ENCODE measurements around the gene DCHS2.
A peak's percentile ranks its signal among the peaks of the same experiment; 100 is the strongest.

DCHS2 gene

DNA sequence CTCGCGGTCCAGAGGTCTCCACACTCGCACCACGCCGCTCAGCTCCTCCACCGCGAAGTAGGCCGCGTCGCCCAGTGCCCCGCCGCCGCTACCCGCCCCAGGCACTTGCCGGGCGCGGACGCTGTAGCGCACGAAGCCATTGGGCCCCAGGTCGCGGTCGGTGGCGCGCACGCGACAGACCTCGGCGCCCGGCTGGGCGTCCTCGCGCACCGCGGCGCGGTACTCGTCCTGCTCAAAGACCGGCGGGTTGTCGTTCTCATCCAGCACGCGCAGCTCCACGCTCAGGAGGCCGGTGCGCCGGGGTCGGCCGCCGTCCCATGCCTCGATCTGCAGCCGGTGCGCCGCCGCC is 1.4 kb downstream of the DCHS2 start:
- no peak for DNase-seq

DNA sequence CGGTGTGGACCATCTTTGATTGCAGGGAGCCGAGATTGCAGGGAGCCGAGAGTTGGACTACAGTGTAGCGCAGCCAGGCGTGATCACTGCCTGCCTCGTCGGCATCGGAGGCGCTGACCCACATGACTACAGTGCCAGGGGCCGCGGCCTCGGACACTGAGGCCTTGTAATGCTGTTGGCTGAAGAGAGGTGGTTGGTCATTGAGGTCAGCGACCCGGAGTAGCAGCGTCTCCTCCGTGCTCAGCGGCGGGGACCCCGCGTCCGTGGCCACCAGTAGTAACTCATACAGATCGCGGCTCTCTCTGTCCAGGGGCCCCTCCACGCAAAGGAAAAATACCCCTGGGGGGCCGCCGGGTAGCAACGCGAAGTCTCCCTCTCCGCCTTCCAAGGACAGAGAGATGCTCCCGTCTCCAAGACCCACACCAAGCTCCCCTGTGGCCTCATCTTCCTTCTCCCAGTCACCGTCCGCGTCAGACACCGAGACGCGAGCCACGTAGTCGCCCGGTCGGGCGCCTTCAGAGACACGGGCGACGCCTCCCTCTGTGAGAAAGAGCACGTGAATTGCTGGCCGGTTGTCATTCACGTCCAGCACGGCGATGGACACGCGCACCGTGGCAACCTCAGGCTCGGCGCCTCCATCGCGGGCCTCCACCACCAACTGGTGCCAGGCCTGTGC is 1.9 kb downstream of the DCHS2 start:
- DNase-seq, result no peak

DNA sequence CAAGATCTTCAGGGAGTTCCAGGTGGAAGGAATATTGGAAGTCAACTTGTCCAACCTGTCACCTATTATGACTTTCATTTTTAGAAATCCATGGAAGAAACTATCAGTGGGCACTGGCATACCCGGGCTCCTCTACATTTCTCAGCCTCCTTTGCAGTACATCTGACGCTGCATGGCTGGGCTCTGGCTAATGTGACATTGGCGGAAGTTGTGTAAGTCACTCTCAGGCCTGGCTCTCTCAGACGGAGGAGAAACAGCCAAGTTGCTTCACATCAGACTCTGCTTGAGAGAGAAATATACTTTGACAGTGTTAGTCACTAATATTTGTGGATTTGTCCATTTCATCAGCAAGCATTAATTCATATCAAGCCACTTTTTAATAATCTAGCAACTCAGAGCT is 4.5 kb downstream of the DCHS2 start:
- no peak for DNase-seq

DNA sequence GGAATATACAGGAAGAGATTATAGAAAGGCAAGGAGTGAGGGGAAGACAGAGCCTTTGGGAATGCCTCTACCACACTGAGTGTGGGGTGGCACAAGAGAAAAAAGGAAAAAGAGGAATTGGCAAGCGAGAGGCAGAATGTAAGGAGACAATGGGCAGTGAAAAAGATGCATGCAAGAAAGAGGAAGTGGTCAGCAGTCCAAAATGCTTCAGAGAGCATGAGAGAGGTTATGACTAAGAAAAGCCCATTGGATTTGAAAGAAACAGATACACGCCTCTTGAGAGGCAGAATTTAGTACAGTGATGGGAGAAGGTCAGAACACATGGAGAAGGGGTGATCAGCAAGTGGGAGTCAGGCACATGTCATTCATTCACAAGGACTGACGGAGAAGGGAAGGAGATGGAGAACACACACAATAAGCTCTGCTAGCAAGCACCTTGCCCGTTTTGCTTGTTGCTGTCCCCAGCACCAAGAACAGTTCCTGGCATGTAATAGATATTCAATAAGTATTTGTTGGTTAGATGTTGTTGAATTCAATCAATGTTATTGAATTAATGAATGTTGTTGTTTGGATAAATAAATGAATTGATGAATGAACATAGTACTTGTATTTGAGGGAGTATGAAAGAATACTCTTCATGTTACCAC is 6.3 kb downstream of the DCHS2 start:
- DNase-seq, result no peak

DNA sequence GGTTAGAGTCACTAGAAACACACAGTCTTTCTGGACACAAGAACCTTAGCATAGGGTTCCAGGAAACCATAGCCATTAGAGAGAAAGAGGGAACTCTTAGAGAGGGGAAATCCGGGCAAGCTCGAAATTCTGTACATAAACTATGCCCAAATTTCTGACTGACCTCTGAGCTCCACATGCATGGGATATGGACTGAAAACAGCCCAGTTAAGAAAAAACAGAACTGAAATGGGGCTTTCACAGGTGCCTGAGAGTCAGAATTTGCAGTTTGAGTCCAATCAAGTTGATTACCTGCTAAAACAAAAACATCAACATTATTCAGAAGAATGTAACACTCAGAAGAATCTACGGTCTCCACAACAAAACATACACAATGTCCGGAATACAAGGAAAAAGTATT is 13.1 kb downstream of the DCHS2 start:
- DNase-seq, result no peak

DNA sequence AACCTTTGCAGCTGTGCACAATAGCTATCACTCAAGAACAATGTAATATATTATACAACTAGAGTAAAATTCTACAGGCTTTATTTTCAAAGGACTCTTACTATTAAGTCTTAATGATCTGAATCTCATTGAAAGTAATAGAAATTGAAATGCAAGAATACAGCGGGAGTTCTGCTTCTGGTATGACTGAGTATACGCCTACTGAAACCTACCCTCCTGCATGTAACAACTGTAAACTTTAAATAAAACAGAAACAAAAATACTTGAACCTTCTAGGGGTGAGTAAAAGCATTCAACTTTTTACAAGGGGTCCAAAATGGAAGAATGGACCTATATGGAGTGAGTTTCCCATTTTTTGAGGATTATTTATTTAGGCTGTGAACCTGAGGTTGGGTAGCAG is 13.5 kb downstream of the DCHS2 start:
- DNase-seq, result no peak

DNA sequence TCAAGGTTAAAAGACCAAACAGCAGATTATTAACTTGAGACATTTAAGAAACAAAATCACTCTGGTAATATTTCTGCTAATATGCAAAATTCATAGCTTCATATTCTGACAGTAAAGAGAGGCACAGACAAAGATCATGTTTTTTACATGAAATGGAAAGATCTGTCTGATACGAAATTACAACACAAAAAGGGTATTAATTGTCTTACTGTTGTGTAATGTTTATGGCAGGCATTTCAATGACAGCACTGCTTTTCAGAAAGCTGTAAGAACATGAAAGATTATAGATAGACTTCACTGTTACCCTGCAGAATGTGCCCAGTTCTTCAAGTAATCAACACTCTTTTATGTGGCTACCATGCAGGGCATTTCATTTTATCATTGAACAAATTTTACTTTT is 15.4 kb downstream of the DCHS2 start:
- no peak for DNase-seq

DNA sequence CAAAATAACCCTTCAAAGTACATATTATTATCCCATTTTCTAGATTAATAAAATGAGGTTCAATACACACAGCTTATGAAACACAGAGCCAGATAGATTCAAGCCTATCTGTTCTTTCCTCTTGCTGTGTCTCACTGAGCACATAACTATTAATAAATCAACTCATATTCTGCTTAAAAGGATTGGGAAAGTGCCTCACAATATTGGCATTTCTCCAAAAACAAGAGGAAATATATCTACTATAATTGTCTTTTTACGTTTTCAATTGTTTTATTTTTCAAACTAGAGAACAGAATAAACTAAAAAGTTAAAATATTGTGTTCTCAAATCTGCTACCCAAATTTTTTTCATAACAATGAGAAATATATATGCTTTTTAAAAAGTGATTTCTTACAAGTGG is 15.8 kb downstream of the DCHS2 start:
- DNase-seq, result no peak

DNA sequence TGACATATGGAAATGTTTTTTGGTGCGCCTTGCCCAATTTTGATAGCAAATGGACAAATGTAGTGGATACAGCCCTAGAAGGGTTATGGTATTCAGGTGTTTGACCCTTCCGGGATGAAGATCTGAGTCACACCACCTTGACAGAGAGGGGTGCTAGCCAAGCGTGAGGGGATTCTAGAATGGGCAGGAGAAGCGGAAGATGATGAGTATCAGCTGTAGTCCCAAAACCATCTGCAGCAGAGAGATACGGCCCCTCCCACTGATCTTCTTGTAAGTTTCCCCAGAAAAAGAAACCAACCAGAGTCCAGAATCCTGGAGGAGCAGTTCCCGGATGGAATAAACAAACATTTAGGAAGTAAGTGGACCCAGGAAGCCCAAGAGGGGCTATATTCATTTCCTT is 18.1 kb downstream of the DCHS2 start:
- DNase-seq, result no peak

DNA sequence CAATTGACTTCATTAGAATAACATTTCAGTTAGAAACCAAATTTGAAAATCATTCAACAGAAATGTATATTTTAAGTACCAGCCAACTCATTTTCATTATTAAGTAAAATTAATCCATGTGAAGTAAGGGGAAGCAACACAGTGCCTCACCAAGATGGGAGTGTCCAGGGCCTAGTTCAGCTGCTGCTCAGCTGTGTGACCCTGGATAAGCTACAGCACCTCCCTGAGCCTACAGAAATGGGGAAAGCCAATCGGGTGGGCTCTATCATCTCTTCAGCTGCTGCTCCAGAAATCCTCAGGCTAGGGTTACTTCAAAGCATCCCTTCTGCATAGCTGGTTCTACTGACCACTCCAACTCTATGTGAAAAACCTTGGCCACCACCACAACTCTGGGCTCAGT is 18.7 kb downstream of the DCHS2 start:
- DNase-seq, result no peak

DNA sequence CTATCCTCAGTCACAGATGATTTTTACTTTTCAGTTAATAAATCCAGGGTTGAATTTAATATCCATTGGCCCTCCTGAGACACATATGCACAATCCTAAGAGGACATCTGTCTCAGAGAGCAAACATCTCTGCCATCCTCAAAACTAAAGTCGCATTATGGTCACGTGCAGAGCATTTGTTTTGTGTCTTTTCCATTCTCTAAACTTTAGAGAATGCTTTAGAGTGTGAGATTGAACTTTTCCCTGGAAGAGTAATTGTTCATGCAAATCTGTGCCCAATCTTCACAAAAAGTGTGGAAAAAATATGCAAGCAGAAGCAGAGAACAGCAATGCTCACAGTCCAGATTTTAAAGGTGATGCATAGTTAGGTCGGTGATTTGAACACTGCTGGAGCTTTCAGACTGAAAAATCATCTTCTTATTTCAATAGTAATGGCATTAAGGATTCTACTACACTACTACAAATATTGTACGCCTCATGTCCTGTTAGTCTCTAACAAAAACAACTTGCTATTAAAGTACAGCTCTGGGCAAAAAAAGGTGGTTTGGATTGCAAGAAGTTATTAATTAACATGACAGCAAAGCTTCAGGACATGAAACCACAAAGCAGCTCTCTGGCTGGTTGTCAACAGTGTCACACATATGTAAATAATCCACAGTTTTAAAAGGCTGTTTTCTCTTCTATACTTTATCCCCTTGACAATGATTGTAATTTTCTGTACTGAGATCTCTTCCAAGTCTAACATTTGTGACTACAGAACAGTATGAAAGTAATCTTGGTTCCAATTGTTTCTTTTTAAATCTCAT is 19.9 kb downstream of the DCHS2 start:
- DNase-seq, result no peak

DNA sequence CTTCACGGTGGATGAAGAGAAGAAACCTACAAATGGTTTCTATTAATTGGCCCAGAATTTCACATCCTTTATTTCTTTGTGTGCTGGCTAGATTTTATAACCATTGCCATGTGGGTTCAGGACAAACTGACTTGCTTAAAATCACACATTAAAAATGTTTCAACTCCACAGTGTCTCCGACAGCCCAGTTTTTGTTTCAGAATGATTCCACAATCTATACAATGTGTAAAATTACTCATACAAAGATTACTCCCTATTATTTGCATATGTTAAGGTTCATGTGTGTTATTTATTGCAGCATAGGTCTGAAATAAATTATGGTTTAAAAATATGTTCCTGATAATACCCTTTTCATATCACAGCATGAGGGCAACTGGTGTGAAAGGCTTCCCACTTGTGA is 20.6 kb downstream of the DCHS2 start:
- DNase-seq, result no peak

DNA sequence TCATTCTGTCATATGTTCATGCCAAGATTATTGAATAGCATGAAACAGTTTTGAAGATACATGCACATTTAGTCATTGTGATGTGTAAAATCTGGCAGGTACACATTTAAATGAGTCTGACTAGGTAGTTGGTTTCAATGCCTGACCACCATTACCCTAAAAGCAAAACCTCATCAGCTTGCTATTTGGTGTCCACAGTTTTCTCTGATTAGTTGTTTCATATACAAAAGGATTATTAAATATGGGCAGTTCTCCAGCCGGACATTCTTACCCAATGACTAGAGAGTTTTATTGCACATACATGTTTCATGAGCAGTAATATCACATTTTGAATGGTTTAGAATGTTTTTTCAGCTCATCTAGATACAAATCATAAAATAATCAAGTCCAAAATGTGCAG is 23.7 kb downstream of the DCHS2 start:
- DNase-seq, result peak; percentile 55

DNA sequence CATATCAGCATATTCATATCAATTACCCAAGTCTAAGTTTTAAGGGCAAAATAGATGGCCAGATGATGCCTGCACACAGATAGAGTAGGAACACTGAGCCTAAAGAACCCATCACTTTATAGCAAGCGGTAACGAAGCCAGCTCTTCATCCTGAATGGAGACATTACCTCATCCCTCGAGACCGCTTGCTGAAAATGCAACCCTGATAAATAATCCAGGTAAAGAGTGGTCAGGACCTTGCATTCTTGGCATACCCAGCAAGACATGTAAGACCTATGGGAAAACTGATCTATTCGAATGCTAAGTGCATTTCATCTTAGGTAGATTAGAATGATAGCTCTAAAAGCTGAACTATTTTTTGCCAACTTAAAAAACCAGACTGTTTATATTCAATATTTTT is 25.3 kb downstream of the DCHS2 start:
- DNase-seq, result no peak

DNA sequence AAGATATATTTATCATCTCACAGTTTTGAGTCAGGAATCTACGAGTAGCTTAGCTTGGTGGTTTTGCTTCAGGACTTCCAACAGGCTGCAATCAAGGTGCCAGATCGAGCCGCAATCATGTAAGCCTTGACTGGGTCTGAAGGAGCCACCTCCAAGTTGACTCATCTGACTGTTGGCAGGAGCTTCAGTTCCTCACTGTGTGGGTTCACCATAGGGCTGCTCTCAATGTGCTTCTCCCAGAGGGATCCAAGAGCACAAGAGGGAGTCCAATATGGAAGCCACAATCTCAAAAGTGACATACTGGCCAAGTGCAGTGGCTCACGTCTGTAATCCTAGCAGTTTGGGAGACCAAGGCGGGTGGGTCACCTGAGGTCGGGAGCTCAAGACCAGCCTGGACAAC is 26.5 kb downstream of the DCHS2 start:
- DNase-seq, result peak; percentile 2

DNA sequence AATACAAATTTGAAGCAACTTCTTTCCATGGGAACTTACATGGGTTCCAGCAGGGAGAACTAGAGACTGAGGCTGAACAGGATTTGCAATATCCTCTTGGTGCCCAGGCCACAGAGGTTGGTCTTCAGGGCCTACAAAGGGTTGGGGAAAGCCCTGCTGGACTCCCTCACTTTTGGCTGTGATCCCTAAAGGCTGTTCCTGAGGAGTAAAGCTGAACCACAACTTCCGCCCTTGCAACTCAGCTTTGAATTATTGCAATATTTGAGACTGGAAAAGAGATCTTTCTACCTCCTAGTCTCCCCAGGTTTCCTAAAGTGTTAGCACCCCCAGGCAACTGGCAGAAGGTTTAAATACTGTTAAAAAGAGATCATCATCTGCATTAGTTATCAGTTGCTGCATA is 26.9 kb downstream of the DCHS2 start:
- no peak for DNase-seq

DNA sequence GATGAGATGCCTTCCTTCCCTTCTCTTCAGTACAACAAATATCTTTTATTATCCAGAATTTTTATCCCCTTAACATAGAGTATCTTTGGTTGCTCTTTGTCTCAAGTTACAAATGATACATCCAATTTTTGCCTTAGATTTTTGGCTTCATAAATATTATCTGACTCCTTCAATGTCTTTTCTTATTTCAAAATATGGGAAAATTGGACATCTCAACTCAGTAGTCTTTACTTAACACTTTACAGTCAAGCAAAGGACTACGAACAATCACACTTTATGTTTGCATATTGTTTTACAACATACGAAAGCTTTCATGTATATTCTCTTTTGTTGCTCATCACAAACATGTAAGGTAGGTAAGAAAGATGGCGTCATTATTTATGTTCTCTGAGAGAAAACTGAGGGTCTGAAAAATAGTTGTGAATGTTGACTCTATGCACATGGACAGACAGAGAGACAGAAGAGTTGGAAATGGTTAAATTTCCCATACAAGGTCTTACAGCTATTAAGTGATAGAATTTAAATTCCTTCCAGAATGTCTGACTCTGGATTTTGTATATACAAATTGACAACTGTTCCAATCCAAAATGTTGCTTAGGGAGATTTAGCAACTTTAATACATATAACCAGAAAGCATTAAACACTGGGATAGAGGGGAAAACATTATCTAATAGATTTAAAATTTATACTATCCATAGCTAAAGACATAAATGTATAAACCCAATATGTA is 29.4 kb downstream of the DCHS2 start:
- DNase-seq, result no peak

DNA sequence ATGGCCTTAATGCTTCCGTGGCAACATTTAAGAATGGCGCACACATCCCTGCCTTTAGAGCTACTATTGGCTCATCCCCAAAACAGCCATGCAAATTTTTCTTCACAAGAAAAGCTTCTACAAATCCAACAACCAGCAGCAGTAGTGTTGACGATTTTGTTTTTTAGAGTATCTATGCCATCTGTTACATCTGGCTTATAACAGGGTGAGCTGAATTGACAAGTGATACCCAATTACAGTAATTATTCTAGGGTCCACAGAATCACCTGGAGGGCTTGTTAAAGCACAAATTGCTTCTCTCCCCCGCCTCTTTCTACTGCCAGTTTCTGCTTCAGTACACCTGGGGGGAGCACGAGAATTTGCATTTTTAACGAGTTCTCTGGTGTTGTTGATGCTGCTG is 34.1 kb downstream of the DCHS2 start:
- DNase-seq, result no peak

DNA sequence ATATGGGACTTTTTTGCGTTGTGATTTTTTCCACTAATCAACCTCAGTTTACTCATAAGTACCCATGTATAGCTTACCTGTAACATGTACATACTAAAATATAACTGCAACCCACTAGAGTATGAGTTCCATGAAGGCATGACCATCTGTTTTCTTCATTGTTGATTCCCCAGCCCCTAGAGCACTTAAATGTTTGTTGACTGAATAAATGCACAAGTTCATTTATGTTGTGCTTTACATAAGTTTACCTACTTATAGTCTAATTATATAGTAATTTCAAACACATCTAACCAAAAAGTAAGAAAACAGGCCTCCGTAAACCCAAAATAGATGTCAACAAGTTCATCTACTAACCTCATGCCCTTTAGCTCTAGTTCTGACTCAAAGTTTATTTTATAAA is 34.7 kb downstream of the DCHS2 start:
- DNase-seq, result no peak

DNA sequence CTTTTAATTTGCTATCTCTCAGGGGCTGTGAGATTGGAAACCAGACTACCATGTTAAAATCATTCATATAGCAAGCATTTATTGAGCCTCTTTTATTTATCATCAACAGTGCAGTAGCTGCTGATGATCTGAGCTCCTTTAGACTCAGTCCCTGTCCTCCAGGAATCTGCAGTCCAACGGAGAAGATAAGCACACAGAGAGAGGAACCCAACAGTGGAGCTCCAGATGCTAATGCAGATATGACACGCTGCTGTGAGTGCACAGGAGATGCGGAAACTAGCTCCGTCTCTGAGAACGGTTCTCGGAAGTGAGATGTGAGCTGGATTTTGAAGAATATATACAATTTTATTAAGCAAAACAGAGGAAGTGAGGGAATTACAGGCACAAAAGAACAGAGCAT is 35.4 kb downstream of the DCHS2 start:
- DNase-seq, result no peak

DNA sequence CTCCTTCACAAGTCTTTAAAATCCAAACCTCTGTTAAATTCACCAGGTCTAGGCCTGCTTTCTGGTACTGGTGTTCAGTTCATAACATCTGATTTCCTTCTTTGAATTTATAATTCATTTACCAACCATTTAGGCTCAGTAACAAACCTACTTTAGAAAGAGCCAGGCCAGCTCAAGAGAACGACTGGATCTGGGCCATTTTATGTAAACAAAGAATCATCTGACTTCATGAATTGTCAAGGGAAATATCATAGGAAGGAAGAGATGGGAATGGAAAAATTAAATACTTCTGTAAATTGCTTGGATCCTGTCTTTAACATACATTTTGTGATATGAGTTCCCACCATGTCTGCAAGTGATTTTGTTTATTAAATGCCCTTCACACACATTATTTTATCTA is 36.5 kb downstream of the DCHS2 start:
- DNase-seq, result no peak

DNA sequence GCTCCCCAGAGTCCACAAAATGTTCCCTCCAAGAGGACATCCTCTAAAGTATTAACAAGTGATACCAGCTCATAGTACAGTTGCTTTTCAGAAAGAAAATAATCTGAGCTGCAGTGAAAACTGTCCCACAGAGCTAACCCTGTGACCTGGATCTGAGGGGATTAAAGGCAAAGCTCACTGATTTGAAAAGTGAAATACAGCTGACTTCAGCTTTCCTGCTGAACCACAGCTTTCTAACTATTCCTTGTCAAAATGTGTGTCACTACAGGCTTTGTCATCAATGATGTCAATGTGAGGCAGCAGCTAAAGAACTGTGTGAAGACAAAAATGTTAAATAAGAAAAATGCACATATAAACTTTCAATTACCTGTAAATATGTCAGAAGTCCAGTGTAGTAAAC is 36.9 kb downstream of the DCHS2 start:
- no peak for DNase-seq

DNA sequence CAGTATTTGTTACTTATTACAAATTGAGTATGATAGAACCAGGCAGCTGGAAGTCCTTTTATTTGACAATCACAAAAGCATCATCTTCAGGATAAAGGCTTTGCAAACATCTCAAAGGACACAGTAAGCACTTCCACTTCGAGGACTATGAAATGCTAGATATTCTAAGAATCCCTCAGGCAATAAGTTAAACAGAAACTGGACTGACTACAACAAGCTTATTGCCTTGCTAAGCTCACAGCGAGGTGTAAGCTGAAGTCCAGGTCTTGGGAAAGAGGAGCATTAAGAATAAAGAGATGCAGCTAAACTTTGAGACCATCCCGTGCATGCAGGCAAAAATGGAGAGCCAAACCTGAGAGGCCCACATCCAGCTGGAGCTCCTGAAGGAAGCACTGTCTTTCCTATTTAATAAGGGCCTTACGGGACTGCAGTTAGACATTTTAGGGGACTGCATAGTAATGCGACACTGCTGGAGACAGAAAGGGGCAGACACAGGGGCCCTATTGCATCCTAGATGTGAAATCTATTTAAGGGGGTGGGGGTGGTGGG is 38.7 kb downstream of the DCHS2 start:
- DNase-seq, result no peak

DNA sequence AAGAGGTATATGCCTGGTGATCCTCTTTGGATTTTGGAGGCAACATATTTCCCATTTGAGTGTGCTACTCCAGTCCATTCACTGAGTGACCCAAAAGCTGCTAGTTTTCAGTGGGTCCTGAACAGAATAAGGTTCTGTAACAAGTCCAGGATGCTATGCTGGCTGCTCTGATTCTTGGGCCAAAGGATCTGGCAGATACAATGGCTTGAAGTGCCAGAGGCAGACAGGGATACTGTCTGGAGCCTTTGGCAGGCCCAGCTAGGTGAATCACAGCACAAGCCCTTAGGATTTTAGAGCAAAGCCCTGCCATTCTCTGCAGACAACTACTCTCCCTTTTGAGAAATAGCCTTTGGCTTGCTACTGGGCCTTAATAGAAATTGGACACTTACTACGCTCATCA is 40.6 kb downstream of the DCHS2 start:
- no peak for DNase-seq
